Neural progenitor cell (in vitro differentiated cells): Measurements from ENCODE around the gene NCAM1.

Source experiments
- CTCF ChIP-seq: fragments of 200-600 bp; sonication (generic); IDR thresholded peaks from 2 replicates; pipeline ENCODE4 v1.5.1; 2017; ENCODE audit warnings: antibody characterized with exemption, mild to moderate bottlenecking
- EZH2 ChIP-seq: fragments of 200-600 bp; sonication (generic); IDR thresholded peaks from 2 replicates; pipeline ENCODE4 v1.6.1; 2017; ENCODE audit warnings: antibody characterized with exemption, mild to moderate bottlenecking, moderate library complexity
- EZH2phosphoT487 ChIP-seq: fragments of 200-600 bp; sonication (generic); IDR thresholded peaks from 2 replicates; pipeline ENCODE4 v1.6.1; 2017; ENCODE audit warnings: antibody characterized with exemption

DNA sequence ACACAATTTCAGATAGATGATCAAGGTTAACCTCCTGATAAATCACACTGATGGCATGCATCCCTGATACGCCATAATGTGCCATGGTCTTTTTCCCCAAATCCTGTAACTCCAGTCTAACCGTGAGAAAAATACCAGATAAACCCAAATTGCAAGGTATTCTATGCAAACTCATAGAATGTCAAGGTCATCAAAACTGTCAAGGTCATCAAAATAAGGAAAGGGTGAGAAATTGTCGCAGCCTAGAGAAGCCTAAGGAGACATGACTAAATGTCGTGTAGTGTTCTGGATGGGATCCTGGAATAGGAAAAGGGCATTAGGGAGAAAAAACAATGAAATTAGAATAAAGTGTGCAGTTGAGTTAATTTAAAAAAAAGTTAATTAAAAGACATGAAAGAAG, 357.9 kb downstream of the NCAM1 start:
- TF ChIP-seq CTCF, result no peak
- no peak for TF ChIP-seq EZH2
- TF ChIP-seq EZH2phosphoT487, result no peak
